PFSK-1 (cell line): ENCODE results near the gene SPO11.

Source experiments
- FOXP2 ChIP-seq: optimal IDR thresholded peaks from 2 replicates; pipeline ENCODE3; 2011; ENCODE audit warnings: borderline replicate concordance, control low read depth, inconsistent platforms; ENCODE audit not compliant: insufficient read depth; ENCODE audit errors: extremely low read length, extremely low read depth
- POLR2AphosphoS5 ChIP-seq: IDR thresholded peaks from 2 replicates; pipeline ENCODE4 v1.6.1; 2012; ENCODE audit warnings: low read depth, mild to moderate bottlenecking, control low read depth, low read length, moderate library complexity
- SIN3A ChIP-seq: IDR thresholded peaks from 2 replicates; pipeline ENCODE4 v1.6.1; 2012; ENCODE audit warnings: mild to moderate bottlenecking, low read length, moderate library complexity, borderline replicate concordance; ENCODE audit not compliant: insufficient read depth
- TAF1 ChIP-seq: IDR thresholded peaks from 2 replicates; pipeline ENCODE4 v1.6.1; 2012; ENCODE audit warnings: low read length, control low read depth, borderline replicate concordance; ENCODE audit not compliant: insufficient read depth
- TF ChIP-seq, protein P1 (sequence below), 2 experiments: IDR thresholded peaks; 2 replicates each; pipeline versions ENCODE4 v1.6.1 to v1.8.0; 2011 to 2012; ENCODE audit warnings: low read depth in 2 of 2, low read length in 2 of 2, control low read depth in 1 of 2, inconsistent platforms in 1 of 2, mild to moderate bottlenecking in 1 of 2, moderate library complexity in 1 of 2; ENCODE audit not compliant: insufficient read depth in 1 of 2

Gene SPO11

DNA sequence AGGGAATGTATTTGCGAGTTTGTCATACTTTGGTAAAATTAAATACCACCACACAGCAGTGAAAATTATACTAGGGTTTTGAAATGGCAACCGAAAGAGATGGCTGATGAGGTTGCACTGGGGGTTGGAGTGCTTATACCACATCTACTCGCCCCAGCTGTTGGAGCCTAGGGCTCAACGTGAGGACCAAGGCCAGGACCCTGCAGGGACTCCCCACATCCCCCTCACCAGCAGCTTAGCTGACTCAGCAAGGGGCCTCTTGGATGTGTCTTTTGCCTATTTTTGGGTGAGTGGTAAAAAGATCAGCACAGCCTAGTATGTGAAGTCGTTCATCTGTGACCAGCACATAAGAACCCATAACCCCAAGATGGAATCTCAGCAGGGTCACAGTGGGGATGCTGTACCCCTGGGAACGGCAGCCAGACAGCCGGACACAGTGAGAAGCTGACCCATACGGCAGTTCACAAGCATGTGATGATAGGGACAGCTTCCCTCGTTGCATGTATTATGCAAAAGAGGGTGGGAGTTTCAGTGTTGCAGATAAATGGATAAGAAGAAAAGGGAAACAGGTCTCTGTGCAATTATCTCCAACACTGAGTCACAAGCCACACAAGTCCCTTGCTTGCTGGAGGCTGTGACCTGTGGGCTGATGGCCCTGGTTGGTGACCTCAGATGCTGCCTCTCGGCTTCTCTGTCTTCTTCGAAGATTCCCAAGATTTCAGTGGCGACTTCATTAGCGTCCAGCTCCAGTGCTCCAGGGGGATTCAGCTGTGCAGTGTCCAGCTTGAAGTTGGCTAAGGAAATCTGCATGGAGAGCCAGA, 20.9 kb upstream of the SPO11 start:
- TF ChIP-seq, protein P1, sequence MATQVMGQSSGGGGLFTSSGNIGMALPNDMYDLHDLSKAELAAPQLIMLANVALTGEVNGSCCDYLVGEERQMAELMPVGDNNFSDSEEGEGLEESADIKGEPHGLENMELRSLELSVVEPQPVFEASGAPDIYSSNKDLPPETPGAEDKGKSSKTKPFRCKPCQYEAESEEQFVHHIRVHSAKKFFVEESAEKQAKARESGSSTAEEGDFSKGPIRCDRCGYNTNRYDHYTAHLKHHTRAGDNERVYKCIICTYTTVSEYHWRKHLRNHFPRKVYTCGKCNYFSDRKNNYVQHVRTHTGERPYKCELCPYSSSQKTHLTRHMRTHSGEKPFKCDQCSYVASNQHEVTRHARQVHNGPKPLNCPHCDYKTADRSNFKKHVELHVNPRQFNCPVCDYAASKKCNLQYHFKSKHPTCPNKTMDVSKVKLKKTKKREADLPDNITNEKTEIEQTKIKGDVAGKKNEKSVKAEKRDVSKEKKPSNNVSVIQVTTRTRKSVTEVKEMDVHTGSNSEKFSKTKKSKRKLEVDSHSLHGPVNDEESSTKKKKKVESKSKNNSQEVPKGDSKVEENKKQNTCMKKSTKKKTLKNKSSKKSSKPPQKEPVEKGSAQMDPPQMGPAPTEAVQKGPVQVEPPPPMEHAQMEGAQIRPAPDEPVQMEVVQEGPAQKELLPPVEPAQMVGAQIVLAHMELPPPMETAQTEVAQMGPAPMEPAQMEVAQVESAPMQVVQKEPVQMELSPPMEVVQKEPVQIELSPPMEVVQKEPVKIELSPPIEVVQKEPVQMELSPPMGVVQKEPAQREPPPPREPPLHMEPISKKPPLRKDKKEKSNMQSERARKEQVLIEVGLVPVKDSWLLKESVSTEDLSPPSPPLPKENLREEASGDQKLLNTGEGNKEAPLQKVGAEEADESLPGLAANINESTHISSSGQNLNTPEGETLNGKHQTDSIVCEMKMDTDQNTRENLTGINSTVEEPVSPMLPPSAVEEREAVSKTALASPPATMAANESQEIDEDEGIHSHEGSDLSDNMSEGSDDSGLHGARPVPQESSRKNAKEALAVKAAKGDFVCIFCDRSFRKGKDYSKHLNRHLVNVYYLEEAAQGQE (IDR thresholded peaks at IDR 0.05; ENCODE audit: insufficient read depth in 1 of 2, low read depth in 2 of 2, low read length in 2 of 2), result no peak
- TF ChIP-seq SIN3A (no peak), TAF1 (no peak), POLR2AphosphoS5 (no peak), FOXP2 (no peak)

DNA sequence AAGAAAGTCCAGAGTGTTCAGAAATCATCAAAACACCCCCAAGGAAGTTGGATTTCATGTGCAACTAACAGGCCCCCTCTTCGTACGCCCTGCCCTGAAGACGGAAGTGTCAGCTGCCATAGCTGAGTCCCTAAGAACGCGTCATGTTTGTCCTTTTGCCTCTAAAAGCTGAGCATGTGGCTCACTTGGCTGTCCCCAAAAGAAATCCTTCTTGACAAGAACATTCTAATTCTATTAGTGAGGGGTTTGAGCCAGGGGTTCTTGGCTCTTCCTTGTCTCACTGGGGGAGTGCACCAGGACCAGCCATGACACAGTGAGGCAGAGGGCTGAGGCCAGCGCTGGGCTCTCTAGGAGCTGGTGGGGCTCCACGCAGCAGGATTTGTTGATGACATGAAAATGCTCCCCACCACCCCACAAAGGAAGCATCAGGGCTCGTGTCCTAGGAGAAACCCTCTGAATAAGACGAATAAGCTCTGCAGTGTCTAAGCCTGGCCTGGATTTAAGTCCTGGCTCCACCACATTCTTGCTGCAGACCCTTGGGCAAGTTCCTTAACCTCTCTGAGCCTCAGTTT, 20.0 kb upstream of the SPO11 start:
- TF ChIP-seq SIN3A, result no peak
- TF ChIP-seq TAF1, result no peak
- TF ChIP-seq, protein P1 (IDR thresholded peaks at IDR 0.05; ENCODE audit: insufficient read depth in 1 of 2, low read depth in 2 of 2, low read length in 2 of 2), result no peak
- no peak for TF ChIP-seq POLR2AphosphoS5
- TF ChIP-seq FOXP2, result no peak

DNA sequence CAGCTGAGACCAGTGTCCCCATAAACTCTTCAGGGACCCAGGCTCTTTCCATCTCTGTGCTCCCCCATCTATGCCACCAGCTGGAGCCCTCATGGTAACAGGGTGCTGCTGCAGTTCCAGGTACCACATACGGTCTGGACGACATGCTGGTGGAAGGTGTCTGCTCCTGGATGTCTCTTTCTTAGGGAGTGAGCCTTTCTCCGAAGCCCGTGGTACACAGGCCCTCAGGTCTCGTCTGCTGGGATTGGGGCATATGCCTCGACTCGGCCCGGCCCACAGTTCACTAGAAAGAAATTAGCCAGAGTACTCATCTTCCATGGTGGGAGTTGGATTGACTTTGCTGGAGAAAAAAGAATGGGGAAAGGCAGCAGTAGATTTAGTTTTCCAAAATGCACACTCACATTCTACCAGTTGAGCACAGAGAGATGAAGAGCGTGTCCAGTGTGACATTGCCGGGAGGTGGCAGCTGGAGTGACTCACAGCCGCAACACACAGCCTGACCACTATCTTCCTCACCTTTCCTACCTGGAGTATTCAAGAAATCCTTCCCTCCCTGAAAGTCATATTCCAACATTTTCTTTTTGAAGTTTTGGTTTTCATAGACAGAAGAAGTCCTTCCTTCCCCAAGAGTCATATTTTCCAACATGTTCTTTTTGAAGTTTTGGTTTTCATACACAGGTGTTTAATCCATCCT, 18.6 kb upstream of the SPO11 start:
- TF ChIP-seq SIN3A, result no peak
- TF ChIP-seq, protein P1 (IDR thresholded peaks at IDR 0.05; ENCODE audit: insufficient read depth in 1 of 2, low read depth in 2 of 2, low read length in 2 of 2), result no peak
- no peak for TF ChIP-seq FOXP2
- no peak for TF ChIP-seq POLR2AphosphoS5
- TF ChIP-seq TAF1, result no peak

DNA sequence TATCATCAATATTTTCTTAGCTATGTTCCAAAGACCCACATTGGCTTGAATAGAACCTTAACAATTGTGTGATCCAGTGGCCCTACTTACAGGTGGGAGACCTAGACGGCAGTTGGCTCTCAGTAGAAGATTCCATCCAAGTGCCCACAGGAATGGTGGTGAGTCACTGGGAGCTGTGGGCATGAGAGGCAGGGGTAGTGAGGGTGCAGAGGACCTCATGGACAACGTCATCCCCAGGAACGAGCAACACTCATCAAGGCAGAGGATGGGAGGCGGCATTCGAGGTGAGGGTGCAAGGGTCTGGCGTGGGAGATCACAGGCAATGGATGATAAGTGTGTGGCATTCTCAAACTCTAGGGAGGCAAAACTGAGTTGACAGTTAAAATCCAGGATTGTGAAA, 17.5 kb upstream of the SPO11 start:
- TF ChIP-seq, protein P1 (IDR thresholded peaks at IDR 0.05; ENCODE audit: insufficient read depth in 1 of 2, low read depth in 2 of 2, low read length in 2 of 2), result no peak
- TF ChIP-seq POLR2AphosphoS5 (no peak), SIN3A (no peak), TAF1 (no peak), FOXP2 (no peak)
